ENCODE measurements around the gene PHYHIPL.

DNA sequence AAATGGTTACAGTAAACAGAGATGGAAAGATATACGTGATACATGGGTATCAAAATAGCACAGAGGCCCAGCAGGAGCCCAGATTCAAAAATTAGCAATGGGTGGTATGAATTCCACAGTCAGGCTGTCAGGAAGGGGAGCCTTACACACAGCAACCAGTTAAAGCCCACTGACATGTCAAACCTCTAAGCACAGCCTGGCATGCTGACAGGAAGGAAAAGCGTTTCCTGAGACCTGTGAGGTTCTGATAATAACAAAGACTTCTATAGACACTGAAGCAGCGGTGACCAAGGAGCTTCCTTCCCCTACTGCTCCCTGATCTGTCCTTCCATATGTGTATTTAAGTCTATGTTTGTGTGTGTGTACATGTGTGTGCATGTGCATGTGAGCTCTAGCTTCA, 89.9 kb downstream of the PHYHIPL start:
- TF ChIP-seq, protein P1, sequence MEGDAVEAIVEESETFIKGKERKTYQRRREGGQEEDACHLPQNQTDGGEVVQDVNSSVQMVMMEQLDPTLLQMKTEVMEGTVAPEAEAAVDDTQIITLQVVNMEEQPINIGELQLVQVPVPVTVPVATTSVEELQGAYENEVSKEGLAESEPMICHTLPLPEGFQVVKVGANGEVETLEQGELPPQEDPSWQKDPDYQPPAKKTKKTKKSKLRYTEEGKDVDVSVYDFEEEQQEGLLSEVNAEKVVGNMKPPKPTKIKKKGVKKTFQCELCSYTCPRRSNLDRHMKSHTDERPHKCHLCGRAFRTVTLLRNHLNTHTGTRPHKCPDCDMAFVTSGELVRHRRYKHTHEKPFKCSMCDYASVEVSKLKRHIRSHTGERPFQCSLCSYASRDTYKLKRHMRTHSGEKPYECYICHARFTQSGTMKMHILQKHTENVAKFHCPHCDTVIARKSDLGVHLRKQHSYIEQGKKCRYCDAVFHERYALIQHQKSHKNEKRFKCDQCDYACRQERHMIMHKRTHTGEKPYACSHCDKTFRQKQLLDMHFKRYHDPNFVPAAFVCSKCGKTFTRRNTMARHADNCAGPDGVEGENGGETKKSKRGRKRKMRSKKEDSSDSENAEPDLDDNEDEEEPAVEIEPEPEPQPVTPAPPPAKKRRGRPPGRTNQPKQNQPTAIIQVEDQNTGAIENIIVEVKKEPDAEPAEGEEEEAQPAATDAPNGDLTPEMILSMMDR (IDR thresholded peaks at IDR 0.05) = no peak
- no peak for TF ChIP-seq POLR2A (IDR thresholded peaks at IDR 0.05)

All from thyroid gland (tissue), 4 donors.